Prostate gland (tissue), 2 donors: ENCODE data around the gene ZNF397.

Experiments
- CTCF ChIP-seq, 4 experiments: fragments of 200-600 bp in 2 of 4; fragments of 450-650 bp in 2 of 4; sonication (generic) in 2 of 4; IDR thresholded peaks; 1 replicate in 3 of 4; 2 replicates in 1 of 4; pipeline ENCODE4 v1.5.1; 2016 to 2019; ENCODE audit warnings: antibody characterized with exemption in 4 of 4, mild to moderate bottlenecking in 2 of 4, moderate library complexity in 2 of 4
- POLR2AphosphoS5 ChIP-seq: sonication (generic); formaldehyde crosslinking; IDR thresholded peaks from one replicate; pipeline ENCODE4 v1.6.1; 2017; ENCODE audit warnings: antibody characterized with exemption

- TF ChIP-seq CTCF (IDR thresholded peaks at IDR 0.05) (no peak), POLR2AphosphoS5 (no peak)
Measured at GRCh38 chr18:35191698-35192025, 49.2 kb upstream of the ZNF397 start.
